Head of caudate nucleus (tissue), 42 donors: ENCODE data around the gene CCR5AS.
"Not testable (repeated sequence)": the region's sequence is repeated elsewhere in the genome, so short reads cannot be mapped to it uniquely, and the experiment has no call there.

Experiments
- DNase-seq, 42 donors: peaks; one replicate each; pipeline versions ENCODE4 v3.0.0 to v3.0.0-alpha.2; 2020 to 2021; ENCODE audit warnings: mixed read lengths in 7 of 42
- intact Hi-C: fragments of 100-400 bp; cut with DNase I; formaldehyde crosslinking; loops from one replicate; pipeline ENCODE4 v1.15.0; 2022

Gene CCR5AS

DNA sequence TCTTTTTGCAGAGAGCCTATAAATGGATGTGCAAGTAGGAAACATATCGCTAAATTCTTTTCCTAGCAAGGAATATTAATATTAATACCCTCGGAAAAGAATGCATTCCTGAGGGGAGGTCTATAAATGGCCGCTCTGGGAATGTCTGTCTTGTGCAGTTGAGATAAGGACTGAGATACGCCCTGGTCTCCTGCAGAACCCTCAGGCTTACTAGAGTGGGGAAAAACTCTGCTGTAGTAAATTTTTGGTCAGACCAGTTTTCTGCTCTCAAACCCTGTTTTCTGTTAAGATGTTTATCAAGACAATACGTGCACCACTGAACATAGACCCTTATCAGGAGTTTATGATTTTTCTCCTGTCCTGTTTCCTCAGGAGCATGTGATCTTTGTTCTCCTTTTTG, 25.0 kb upstream of the CCR5AS start:
- intact Hi-C loops, DNase-seq: not testable (repeated sequence)

DNA sequence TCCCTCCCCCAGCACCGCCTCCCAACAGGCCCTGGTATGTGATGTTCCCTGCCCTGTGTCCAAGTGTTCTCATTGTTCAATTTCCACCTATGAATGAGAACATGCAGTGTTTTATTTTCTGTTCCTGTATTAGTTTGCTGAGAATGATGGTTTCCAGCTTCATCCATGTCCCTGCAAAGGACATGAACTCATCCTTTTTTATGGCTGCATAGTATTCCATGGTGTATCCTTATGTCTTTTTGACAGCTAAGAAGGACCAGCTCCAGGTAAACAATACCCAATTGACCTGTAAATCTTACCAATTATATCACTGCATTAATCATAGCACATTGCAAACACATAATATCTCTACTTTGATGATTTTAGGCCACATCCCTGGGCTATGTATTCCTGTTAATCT, 24.0 kb upstream of the CCR5AS start:
- intact Hi-C loops, DNase-seq: not testable (repeated sequence)

DNA sequence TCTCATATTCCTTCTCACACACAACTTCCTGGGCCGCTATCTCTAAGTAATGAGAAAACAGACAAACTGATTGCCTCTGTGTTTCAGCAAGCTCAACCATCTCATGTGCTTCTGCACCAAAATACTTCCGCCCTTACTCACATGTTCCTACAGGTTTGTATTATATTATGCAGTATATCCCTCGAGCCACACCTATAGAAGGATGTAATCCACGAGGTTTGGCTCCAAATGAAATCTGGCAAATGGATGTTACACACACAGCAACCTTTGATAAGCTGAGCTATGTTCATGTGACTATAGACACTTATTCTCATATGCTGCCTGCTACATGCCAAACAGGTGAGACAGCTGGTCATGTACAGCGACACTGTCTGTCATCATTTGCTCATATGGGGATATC, 22.8 kb upstream of the CCR5AS start:
- no peak for DNase-seq
- intact Hi-C loops: no loop called here

DNA sequence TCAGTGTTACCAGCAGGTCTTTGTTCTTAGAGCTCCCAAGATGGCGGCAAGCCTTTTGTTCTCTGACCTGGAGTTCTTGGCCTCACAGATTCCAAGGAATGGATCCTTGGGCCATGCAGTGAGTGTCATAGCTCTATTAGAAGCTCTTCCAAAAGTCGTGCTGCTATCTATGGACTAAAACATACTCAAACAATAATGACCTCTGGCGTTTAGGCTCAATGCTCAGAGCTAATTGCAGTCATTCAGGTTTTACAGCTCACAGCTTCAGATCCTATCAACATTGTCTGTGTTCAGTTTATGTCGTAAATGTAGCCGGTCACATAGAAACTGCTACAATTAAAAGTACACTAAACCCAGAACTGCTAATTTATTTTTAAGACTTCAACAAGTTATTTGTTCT, 22.4 kb upstream of the CCR5AS start:
- intact Hi-C loops: no loop called here
- no peak for DNase-seq

DNA sequence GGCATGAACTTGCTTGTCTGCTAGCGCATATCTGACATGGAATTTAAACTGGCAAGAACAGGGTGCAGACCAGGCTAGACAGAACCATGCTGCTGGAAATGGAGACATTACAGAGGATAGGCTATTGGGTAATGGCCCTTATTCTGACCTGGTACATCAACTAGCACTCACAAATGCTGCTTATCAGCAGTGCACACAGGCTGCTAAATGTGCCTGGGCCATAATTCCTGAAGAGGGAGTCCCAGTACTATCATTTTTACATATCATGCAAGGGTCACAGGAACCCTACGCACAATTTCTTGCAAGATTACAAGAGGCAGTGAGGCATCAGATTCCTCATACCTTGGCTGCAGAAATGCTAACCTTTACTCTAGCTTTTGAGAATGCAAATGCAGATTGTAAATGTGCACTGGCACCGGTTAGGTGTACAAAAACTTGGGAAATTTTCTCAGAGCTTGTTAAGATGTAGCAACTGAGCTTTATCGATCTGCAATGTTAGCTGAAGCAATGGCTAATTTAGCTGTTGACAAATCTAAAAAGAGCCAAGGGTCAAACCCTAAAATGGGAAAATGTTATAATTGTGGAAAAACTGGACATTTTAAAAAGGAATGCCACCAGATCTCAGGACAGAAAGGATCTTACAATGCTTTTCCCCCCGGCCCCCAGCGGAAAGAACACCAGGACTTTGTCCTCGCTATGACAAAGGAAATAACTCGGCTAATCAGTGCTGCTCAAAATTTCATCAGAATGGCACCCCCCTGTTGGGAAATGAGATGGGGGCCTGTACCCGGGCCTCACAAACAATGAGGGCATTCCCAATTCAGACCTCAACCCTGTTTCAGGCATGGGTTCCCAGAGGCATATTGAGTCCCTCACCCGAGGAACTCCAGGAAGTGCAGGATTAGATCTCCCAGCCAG, 21.3 kb upstream of the CCR5AS start:
- intact Hi-C loops: no loop called here
- DNase-seq: no peak

DNA sequence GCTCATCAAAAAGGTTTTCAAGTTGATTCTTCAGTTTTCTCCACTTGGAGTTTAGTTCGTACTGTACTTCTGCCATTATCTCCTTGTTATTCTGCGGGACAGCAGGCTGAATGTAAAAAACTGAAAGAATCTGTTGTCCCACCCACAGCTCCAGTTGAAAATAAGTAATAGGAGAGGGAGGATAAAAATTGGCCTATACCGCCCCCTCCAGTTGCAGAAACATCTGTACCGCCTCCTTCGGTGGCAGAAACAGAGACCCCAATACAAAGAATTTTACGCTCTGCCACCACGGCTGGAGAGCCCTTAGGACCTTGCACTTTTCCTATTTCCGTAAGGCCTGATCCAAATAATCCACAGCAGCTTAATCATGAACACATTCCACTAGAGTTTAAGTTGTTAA, 20.5 kb upstream of the CCR5AS start:
- intact Hi-C loops, DNase-seq: not testable (repeated sequence)

DNA sequence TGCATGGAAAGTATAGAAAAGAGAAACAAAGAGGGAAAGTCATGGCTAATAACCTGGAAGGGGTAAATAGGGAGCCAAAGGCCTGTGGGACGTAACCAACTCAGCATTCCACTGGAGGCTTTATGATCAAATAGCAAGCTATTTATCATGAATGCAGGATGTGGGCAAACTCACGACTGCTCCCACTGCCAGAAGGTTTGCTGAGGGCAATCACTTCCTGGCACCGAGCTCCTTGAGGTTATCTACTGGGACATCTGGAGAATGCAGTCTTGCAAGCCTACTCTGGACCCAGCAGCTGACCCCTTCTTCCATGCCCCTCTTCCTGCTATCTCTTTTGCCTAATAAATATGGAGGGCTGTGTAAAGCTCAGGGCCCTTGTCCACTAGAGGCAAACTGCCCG, 19.6 kb upstream of the CCR5AS start:
- intact Hi-C loops, DNase-seq: not testable (repeated sequence)

DNA sequence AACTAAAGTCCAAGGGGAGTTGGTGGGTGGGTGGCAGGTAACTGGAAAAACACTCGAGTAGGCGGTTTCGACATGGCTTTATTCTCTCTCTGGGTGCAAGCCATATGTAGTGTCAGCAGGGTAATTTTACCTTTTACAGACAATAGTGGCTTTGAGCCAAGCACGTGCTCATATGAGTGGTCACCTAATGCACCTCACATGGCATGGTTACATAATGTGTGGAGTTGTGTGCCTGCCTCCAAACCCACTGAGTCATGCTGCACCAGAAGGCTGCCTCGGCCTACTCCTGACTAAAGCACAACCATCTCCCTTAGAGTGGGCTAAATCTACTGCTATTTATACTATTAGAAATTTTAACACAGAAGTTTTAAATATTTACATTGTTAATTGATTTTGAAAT, 16.7 kb upstream of the CCR5AS start:
- intact Hi-C loops: no loop called here
- DNase-seq: peak in 33 of 42 donors; percentile 14 to 79 (median 44)

DNA sequence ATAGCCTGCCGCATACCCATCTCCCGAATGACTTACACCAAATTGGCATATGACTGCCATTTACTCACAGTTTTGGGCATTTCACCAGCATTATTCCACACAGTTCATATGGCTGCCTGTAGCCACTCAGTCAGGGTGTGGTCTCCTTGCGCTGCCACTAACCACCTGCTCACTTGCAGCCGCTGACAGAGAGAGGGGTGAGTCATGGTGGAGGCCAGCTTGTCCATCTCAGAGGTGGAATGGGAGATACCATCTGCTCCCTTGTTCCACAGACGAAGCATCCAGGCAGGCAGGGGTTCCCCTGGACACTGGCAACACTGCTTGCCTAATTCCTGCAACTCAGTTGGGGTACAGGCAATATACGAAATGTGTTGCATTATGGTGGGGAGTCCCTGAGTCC, 15.8 kb upstream of the CCR5AS start:
- intact Hi-C loops: no loop called here
- DNase-seq: no peak

DNA sequence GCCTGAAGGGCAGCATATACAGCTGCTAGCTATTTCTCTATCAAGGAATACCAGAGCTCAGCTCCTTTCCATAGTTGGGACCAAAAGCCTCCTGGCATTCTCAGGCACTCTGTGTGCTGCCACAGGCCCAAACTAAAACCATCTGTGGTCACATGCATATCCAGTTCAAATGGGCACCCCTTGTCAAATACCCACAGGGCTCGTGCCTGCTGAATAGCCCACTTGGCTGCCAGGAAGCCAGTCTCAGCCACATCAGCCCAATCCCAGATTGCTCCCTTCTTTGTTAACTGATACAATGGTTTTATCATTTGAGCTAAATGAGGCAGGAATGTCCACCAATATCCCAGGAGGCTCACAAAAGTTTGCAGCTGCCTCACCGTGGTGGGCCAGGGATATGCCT, 14.1 kb upstream of the CCR5AS start:
- DNase-seq: no peak
- intact Hi-C loops: no loop called here

DNA sequence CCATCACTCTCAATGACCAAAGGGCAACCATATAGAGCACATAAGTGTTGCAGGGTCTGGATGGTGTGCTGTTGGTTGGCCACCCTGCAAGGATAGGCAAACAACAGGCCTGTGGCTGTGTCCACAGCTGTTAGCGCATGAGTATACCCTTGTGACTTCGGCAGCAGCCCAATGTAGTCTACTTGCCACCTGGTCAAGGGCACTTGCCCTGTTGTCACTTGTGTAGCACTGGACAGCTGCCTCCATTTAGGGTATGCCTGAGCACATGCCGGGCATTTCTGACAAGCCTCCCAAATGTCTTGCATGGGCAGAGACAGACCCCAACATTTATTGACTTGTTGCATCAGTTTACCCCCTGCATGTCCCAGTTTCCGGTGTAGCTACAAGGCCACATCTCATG, 12.9 kb upstream of the CCR5AS start:
- intact Hi-C loops: no loop called here
- no peak for DNase-seq

DNA sequence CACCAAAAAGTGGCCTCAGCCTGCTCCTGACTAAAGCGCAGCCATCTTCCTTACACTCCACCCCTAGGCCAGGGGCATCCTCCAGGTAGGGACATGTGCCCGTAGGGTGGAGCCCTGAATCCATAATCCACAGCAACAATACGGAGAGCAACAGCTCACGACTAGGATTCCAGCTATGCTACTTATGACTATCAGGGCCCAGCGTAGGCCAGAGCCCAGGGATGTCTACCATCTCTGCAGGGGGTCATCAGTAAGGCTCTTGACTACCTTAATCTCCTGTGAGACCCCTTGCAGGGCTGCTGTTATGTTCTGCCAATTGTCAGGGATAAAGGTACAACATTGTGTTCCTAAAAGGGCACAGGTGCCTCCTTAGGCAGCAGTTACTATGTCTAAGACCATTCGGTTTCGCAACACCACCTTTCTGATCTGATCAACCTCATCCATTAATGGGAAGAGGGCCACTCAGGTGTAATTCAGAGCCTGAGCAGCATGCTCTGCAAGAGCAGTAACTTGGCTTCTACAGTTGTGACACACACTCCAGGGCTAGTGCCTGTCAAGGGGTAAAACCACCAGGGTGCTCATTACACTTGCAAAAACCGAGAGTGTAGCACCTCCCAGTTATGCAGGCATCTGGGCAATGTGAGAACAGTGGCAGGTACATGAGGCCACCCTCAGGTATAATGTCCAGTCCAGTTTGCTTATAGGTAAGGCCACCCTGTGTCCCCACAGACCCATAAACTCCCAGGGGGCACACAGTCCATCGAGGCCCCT, 11.2 kb upstream of the CCR5AS start:
- DNase-seq: no peak
- intact Hi-C loops: no loop called here

DNA sequence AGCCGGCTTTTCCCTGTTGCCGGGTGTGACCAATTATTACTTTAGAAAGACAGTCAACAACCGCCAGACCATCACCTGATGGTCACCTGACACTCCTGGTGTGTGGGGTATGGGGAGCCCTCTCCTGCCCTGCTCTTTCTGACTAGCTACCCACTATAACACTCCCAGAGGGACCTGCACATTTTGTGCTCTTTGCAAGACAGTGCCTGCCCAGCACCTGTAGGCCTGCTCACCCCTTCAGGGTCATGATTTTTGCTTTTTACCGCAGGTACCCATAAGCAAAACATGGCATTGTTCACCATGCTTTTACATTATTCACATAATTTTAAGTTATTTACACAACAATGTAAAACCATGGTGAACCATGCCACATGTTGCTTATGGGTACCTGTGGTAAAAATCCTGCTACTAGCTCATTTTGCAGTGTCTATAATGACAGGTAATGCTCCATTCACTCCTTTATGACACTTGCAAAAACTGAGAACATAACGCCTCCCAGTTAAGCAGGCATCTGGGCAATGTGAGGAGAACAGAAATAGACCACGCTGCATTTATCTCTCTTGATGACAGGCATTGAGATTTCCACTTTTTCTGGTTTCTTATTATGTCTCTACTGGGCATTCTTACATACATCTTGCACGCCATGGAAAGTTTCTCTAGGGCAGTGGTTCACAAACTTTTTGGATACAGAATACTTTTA, 10.1 kb upstream of the CCR5AS start:
- intact Hi-C loops: no loop called here
- no peak for DNase-seq

DNA sequence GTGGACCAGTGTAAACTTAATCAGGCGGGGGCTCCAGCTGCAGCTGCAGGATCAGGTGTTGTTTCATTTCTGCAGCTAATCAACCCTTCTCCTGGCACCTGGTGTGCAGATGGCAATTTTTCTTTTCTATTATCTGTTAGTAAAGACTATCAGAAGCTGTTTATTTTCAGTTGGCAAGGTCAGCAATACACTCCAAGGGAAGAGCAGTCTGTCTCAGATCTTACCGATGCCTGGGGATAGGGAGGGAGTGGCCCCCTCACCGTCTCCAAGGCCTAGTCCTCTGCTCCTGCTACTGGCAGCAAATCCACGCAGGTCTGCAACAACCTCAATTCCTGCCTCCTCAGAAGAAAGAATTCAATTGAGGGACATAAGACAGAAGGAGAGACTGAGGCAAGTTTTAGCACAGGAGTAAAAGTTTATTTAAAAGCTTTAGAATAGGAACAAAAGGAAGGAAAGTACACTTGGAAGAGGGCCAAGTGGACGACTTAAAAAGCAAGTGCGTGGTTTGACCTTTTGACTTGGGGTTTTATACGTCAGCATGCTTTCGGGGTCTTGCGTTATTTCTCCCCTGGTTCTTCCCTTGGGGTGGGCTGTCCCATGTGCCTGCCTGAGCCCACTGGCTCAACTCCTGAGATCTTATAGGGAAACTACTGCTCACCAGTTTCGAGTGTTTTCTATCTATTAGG, 9.4 kb upstream of the CCR5AS start:
- intact Hi-C loops: no loop called here
- DNase-seq: no peak

DNA sequence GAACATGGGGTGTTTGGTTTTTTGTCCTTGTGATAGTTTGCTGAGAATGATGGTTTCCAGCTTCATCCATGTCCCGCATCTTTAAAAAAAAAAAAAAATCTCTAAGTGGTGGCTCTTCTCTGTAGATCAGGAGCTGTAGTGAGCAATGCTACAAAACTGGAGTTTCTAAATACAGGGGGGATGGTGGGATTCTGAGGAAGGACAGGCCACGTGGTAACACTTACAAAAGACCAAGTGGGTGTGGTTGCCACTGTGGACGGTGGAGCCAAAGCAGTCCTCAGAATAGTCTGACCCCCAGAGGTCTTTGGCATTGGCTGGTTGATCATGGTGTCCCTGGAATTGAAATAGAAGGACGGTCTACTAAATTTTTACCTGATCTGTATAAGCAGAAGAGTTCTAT, 7.9 kb upstream of the CCR5AS start:
- intact Hi-C loops: no loop called here
- no peak for DNase-seq

DNA sequence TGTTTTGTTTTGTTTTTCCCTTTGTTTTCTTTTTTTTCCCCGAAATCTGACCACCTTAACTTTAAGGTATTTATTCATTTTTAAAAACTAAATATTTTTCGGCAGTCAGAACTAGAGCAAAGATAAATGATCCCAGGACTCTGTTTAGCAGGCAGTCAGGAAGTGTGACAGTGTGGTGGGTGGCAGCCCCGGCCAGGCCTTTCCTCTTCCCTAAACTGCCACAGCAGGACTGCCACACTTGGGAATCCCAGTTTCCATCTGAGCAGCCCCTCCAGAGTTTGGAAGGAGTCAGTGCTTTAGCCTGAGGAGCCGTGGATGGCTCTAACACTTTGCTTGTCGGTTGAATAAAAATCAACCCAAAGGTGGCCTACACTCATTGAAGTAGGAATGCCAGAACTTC, 7.1 kb upstream of the CCR5AS start:
- DNase-seq: no peak
- intact Hi-C loops: no loop called here

DNA sequence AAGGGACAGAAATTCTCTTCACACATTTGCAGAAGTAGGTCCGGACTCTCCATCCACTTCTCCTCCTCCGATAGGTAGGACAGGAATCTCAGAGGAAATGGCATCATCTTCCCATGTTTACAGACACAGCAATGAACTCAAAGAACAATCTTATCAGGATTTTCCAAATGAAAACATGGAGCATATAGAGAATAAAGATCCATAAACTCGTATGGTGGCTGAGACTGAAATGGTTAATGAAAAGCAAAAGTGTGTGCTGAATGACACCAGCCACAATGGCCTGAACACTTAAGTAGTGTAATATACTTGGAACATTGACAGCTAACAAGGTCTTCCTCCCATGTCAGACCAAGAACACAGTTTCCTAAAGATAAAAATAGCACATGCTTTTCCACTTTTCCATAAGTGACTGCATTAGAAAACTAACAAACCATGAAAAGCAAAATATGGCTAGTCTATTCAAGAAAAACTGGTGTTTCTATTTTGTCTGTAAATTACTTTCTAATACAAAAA, 6.0 kb upstream of the CCR5AS start:
- intact Hi-C loops: no loop called here
- DNase-seq: no peak

DNA sequence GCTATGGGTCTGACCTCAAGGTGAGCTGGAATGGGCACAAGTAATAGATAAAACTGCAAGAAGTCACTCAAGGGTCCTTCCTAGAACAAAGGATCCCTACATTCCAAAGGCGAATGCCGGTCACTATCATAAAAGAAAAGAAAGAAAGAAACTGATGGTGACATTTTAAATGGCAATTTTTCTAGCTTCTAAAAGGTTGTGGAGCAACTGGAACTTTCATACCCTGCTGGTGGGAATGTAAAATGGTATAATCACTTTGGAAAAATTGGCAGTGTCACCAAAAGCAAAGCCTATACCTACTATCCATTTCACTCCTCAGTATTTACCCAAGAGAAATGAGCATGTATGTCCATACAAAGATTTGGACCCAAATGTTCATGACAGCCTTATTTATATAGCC, 4.4 kb upstream of the CCR5AS start:
- DNase-seq: no peak
- intact Hi-C loops: no loop called here

DNA sequence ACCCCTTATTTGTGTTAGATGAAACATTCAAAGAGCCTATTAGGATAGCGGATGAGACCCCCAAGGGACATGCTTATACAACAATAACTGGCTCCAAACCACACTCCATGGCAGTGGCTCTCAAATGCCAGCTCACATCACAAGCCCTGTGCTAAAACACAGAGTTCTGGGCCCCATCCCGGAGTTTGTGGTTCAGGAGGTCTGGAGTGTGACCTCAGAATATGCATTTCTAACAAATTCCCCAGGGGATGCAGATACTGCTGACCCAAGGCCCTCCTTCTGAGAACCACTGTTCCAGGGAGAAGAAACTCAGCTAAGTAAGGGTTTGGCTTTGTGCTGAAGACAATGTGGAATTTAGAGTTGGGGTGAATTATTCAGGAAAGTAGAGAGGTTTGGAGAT, 3.8 kb upstream of the CCR5AS start:
- DNase-seq: no peak
- intact Hi-C loops: no loop called here
